PC-3 (cell line): ENCODE data around the gene CEACAM20. TPM values are rescaled to one million over a fixed set of nuclear protein-coding genes. Genes with fewer than 3 reads are reported as not detected.
"Not testable (repeated sequence)": the region's sequence is repeated elsewhere in the genome, so short reads cannot be mapped to it uniquely, and the experiment has no call there.

ENCODE experiments used
- ATAC-seq: fragments of 200-7000 bp; cut with Tn5 transposase; 2 replicates; pipeline ENCODE4 v1.9.1; 2020; ENCODE audit warnings: mild to moderate bottlenecking, moderate library complexity
- BruUV-seq: library from RNA; stranded (reverse); fragments of 400-500 nt; replicated peaks from 2 replicates; lab custom pipeline; 2021; lab: Mats Ljungman, UMichigan
- CTCF ChIA-PET: fragments of 300-600 bp; sonication (Branson Sonifier 250); formaldehyde crosslinking; loops from one replicate; lab custom pipeline; 2022; ENCODE audit warnings: antibody characterized with exemption; lab: Charles Lee
- POLR2A ChIA-PET: fragments of 300-600 bp; sonication (Branson Sonifier 250); formaldehyde crosslinking; loops from one replicate; lab custom pipeline; 2022; ENCODE audit warnings: antibody characterized with exemption; ENCODE audit not compliant: unreplicated experiment; lab: Charles Lee
- DNase-seq: peaks from one replicate; pipeline ENCODE4 v3.0.0-alpha.2; 2015
- H2AFZ ChIP-seq: fragments of 300-600 bp; sonication (generic); 2 replicates; pipeline ENCODE4 v1.6.0; 2016; ENCODE audit warnings: antibody characterized with exemption, low read length
- H3F3A ChIP-seq: fragments of 300-600 bp; sonication (generic); one replicate; pipeline ENCODE4 v1.6.0; 2017; ENCODE audit warnings: antibody characterized with exemption, low read length, control low read depth, mild to moderate bottlenecking; ENCODE audit not compliant: unreplicated experiment
- H3K27ac ChIP-seq: fragments of 300-600 bp; sonication (generic); 2 replicates; pipeline ENCODE4 v1.5.1; 2016; ENCODE audit warnings: mild to moderate bottlenecking, low read length
- H3K27me3 ChIP-seq: fragments of 300-600 bp; sonication (generic); 2 replicates; pipeline ENCODE4 v1.6.1; 2016; ENCODE audit warnings: low read length, mixed read lengths
- H3K36me3 ChIP-seq: fragments of 300-600 bp; sonication (generic); 2 replicates; pipeline ENCODE4 v1.6.1; 2016; ENCODE audit warnings: low read depth, mixed run types, low read length, mixed read lengths
- H3K4me1 ChIP-seq: fragments of 300-600 bp; sonication (generic); 2 replicates; pipeline ENCODE4 v1.5.1; 2016; ENCODE audit warnings: low read length; ENCODE audit not compliant: insufficient read depth
- H3K4me2 ChIP-seq: fragments of 300-600 bp; sonication (generic); 2 replicates; pipeline ENCODE4 v1.6.0; 2016; ENCODE audit warnings: low read length
- H3K4me3 ChIP-seq: fragments of 300-600 bp; sonication (generic); 2 replicates; pipeline ENCODE4 v1.5.1; 2016; ENCODE audit warnings: mild to moderate bottlenecking, low read length, mixed read lengths
- H3K79me2 ChIP-seq: fragments of 300-600 bp; sonication (generic); 2 replicates; pipeline ENCODE4 v1.6.1; 2017; ENCODE audit warnings: low read length, mixed read lengths
- H3K9ac ChIP-seq: fragments of 300-600 bp; sonication (generic); 2 replicates; pipeline ENCODE4 v1.6.0; 2016; ENCODE audit warnings: mild to moderate bottlenecking, low read length
- H3K9me2 ChIP-seq: fragments of 300-600 bp; sonication (generic); replicated peaks from 2 replicates; pipeline ENCODE4 v1.6.1; 2016; ENCODE audit warnings: mixed run types, low read length, mixed read lengths
- H3K9me3 ChIP-seq: fragments of 300-600 bp; sonication (generic); 2 replicates; pipeline ENCODE4 v1.6.1; 2016; ENCODE audit warnings: low read length, mixed read lengths
- H4K20me1 ChIP-seq: fragments of 300-600 bp; sonication (generic); 2 replicates; pipeline ENCODE4 v1.6.1; 2016; ENCODE audit warnings: low read length, mixed read lengths
- CTCF ChIP-seq: fragments of 300-600 bp; sonication (generic); conservative IDR thresholded peaks from 2 replicates; pipeline ENCODE4 v1.5.1; 2017; ENCODE audit warnings: antibody characterized with exemption, low read depth, mild to moderate bottlenecking, low read length
- EZH2 ChIP-seq: fragments of 300-600 bp; sonication (generic); IDR thresholded peaks from one replicate; pipeline ENCODE4 v1.6.1; 2017; ENCODE audit warnings: antibody characterized with exemption, mild to moderate bottlenecking, low read length; ENCODE audit not compliant: unreplicated experiment
- EZH2phosphoT487 ChIP-seq: fragments of 300-600 bp; sonication (generic); IDR thresholded peaks from 2 replicates; pipeline ENCODE4 v1.6.1; 2018; ENCODE audit warnings: mild to moderate bottlenecking, antibody characterized with exemption, low read length, borderline replicate concordance
- intact Hi-C: fragments of 100-400 bp; cut with micrococcal nuclease; formaldehyde crosslinking; loops from 2 replicates; pipeline ENCODE4 v1.9.0; 2023
- total RNA-seq: library from RNA; depleted of rRNA; stranded (reverse); fragments of >200 nt; gene quantifications from 2 replicates; pipeline ENCODE4 v1.2.3, GENCODE V29; 2014

Gene CEACAM20
- total RNA-seq, 1 experiment from 2014 or later, result not detected

GRCh38 chr19:44551850-44552249 is 22.4 kb upstream of the CEACAM20 start:
- no peak overlapping the region for H3K4me3 ChIP-seq
- CTCF ChIA-PET, result no interaction called here

GRCh38 chr19:44550976-44551375 is 21.5 kb upstream of the CEACAM20 start:
- H3K79me2 ChIP-seq, DNase-seq, H3K27ac ChIP-seq, H3K9me2 ChIP-seq, H3K9ac ChIP-seq, H3K36me3 ChIP-seq, ATAC-seq, H3K4me3 ChIP-seq, H3K4me2 ChIP-seq, BruUV-seq, POLR2A ChIA-PET, H3K4me1 ChIP-seq, H2AFZ ChIP-seq, intact Hi-C loops, H3K9me3 ChIP-seq, H4K20me1 ChIP-seq, H3F3A ChIP-seq, CTCF ChIA-PET, H3K27me3 ChIP-seq: not testable (repeated sequence)

More at GRCh38 chr19:44551850-44552249, 22.4 kb upstream of the CEACAM20 start:
- no TSS peak for BruUV-seq
- H3K27me3 ChIP-seq, result no peaks in the 10 kb centered on the region
- POLR2A ChIA-PET, result no interaction called here
- no peak overlapping the region for H3K9ac ChIP-seq
- intact Hi-C loops, result no loop called here
- no peaks in the 10 kb centered on the region for H3F3A ChIP-seq
- no peak for ATAC-seq
- no peak overlapping the region for H2AFZ ChIP-seq
- TF ChIP-seq EZH2 (no peak), CTCF (no peak), EZH2phosphoT487 (no peak)
- no peaks in the 10 kb centered on the region for H3K9me3 ChIP-seq
- no peaks in the 10 kb centered on the region for H3K4me1 ChIP-seq
- DNase-seq, result no peak
- no peaks in the 10 kb centered on the region for H3K79me2 ChIP-seq
- H3K4me2 ChIP-seq, result no peak overlapping the region
- H3K9me2 ChIP-seq, result no peaks in the 10 kb centered on the region
- no peaks in the 10 kb centered on the region for H3K36me3 ChIP-seq
- H4K20me1 ChIP-seq, result no peaks in the 10 kb centered on the region
- H3K27ac ChIP-seq, result no peak overlapping the region

- intact Hi-C loops, result no loop called here
- Histone ChIP-seq H3K4me2 (no peak overlapping the region), H3K27ac (no peak overlapping the region), H3K4me1 (no peaks in the 10 kb centered on the region), H3F3A (no peaks in the 10 kb centered on the region), H4K20me1 (no peaks in the 10 kb centered on the region), H3K9me2 (no peaks in the 10 kb centered on the region), H3K9me3 (no peaks in the 10 kb centered on the region), H3K79me2 (no peaks in the 10 kb centered on the region), H3K9ac (no peak overlapping the region), H3K4me3 (no peak overlapping the region), H3K36me3 (no peaks in the 10 kb centered on the region), H2AFZ (no peak overlapping the region), H3K27me3 (no peaks in the 10 kb centered on the region)
- POLR2A ChIA-PET, result no interaction called here
- TF ChIP-seq CTCF, result no peak
- no peak for TF ChIP-seq EZH2
- TF ChIP-seq EZH2phosphoT487, result no peak
- no TSS peak for BruUV-seq
- ATAC-seq (no peak), DNase-seq (no peak)
- CTCF ChIA-PET, result no interaction called here
These were observed 20.0 kb upstream of the CEACAM20 start for GRCh38 chr19:44549507-44549906.
